ENCODE results near the gene XPA. TPM values are rescaled to one million over a fixed set of nuclear protein-coding genes. Genes with fewer than 3 reads are reported as not detected.
A peak's percentile ranks its signal among the peaks of the same experiment; 100 is the strongest.
"Not testable (repeated sequence)": the region's sequence is repeated elsewhere in the genome, so short reads cannot be mapped to it uniquely, and the experiment has no call there.

The XPA gene
- total RNA-seq: 10 to 100 TPM; 12.6 to 14.4 TPM

- Mint-ChIP-seq H3K36me3 (peaks cover 15% of the 10 kb centered on the region), H3K9me3 (no peaks in the 10 kb centered on the region), H3K4me1 (peaks cover 63% of the 10 kb centered on the region)
These were observed at the start of gene XPA for GRCh38 chr9:97696803-97697601. Gene XPA (minus strand): TSS chr9:97697340. CDS start chr9:97697292, 48 bp downstream.

GRCh38 chr9:97744710-97745708 lies 47.9 kb upstream of the XPA start:
- peaks cover 12% of the 10 kb centered on the region for H3K4me1 Mint-ChIP-seq
- DNase-seq: no peak
- H3K36me3 Mint-ChIP-seq: peaks cover 3% of the 10 kb centered on the region
- H3K4me3 Mint-ChIP-seq: no peak overlapping the region
- H3K9me3 Mint-ChIP-seq: peaks cover 6% of the 10 kb centered on the region
- peaks cover 56% of the 10 kb centered on the region for H3K27me3 Mint-ChIP-seq
- H3K27ac Mint-ChIP-seq: no peak overlapping the region

More at GRCh38 chr9:97696803-97697601, at the start of gene XPA:
- DNase-seq: peak; percentile 99
- Mint-ChIP-seq H3K4me3 (peak within 1 kb of the TSS; percentile 94), H3K27ac (peak within 1 kb of the TSS; percentile 93), H3K27me3 (peaks cover 11% of the 10 kb centered on the region)

DNA sequence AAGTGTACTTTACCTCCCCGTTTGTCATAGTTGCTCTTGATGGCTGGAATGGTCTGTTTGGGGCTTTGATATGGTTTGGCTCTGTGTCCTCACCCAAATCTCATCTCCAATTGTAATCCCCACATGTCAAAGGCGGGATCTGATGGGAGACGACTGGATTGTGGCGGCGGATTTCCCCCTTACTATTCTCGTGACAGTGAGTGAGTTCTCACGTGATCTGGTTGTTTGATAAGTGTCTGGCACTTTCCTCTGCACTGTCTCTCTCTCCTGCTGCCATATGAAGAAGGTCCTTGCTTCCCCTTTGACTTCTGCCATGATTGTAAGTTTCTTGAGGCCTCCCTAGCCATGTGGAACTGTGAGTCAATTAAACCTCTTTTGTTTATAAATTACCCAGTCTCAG lies 46.9 kb upstream of the XPA start:
- Mint-ChIP-seq H3K4me1 (peaks cover 12% of the 10 kb centered on the region), H3K27me3 (peaks cover 63% of the 10 kb centered on the region)
- not testable (repeated sequence) for H3K9me3 Mint-ChIP-seq, H3K27ac Mint-ChIP-seq, H3K4me3 Mint-ChIP-seq, DNase-seq, H3K36me3 Mint-ChIP-seq

GRCh38 chr9:97742545-97742944 lies 45.4 kb upstream of the XPA start:
- H3K36me3 Mint-ChIP-seq: peaks cover 3% of the 10 kb centered on the region

GRCh38 chr9:97741947-97742346 lies 44.8 kb upstream of the XPA start:
- peaks cover 6% of the 10 kb centered on the region for H3K9me3 Mint-ChIP-seq
- H3K27me3 Mint-ChIP-seq: peaks cover 68% of the 10 kb centered on the region
- DNase-seq: no peak
- no peak overlapping the region for H3K27ac Mint-ChIP-seq
- peaks cover 12% of the 10 kb centered on the region for H3K4me1 Mint-ChIP-seq
- peaks cover 3% of the 10 kb centered on the region for H3K36me3 Mint-ChIP-seq
- no peak overlapping the region for H3K4me3 Mint-ChIP-seq

More at GRCh38 chr9:97742545-97742944, 45.4 kb upstream of the XPA start:
- Mint-ChIP-seq H3K4me3 (no peak overlapping the region), H3K4me1 (peaks cover 12% of the 10 kb centered on the region), H3K27ac (no peak overlapping the region), H3K27me3 (peaks cover 71% of the 10 kb centered on the region), H3K9me3 (peaks cover 6% of the 10 kb centered on the region)
- DNase-seq: no peak

- Mint-ChIP-seq H3K4me3 (peak overlapping the region; percentile 63), H3K4me1 (peaks cover 12% of the 10 kb centered on the region), H3K27me3 (peaks cover 68% of the 10 kb centered on the region), H3K27ac (no peak overlapping the region), H3K9me3 (peaks cover 6% of the 10 kb centered on the region), H3K36me3 (peaks cover 3% of the 10 kb centered on the region)
- DNase-seq: peak; percentile 54
These were observed 44.0 kb upstream of the XPA start for GRCh38 chr9:97740848-97741821.

GRCh38 chr9:97737429-97737828 lies 40.3 kb upstream of the XPA start:
- Mint-ChIP-seq H3K4me1 (peaks cover 9% of the 10 kb centered on the region), H3K4me3 (no peak overlapping the region), H3K27me3 (peaks cover 41% of the 10 kb centered on the region), H3K9me3 (peaks cover 4% of the 10 kb centered on the region), H3K27ac (no peak overlapping the region), H3K36me3 (peaks cover 3% of the 10 kb centered on the region)
- no peak for DNase-seq

DNA sequence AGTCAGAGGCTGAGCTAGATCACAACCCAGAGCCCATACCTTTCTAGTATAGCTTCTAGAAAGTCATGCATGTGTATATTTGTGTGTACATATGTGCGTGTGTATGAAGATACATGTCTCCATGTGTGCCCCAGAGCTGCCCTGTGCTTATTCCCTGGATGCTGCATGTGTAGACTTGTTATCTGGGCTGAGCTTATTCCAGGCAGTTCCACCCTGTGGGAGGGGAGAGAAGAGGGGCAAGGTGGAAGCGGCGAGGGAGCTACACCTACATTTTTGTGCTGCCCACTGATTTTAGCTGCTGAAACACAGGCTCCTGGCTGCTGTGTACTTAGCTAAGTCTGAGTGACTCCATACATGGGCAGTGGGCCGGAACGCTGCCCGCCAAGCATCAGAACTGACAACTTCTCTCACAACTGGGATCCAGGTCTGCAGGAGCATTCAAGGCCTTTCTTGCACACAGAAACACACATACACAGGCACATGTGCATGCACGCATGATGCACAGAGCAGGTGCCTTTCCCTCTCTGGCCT lies 38.0 kb upstream of the XPA start:
- DNase-seq: no peak
- no peaks in the 10 kb centered on the region for H3K4me1 Mint-ChIP-seq
- H3K27me3 Mint-ChIP-seq: peaks cover 20% of the 10 kb centered on the region
- H3K27ac Mint-ChIP-seq: no peak overlapping the region
- no peaks in the 10 kb centered on the region for H3K36me3 Mint-ChIP-seq
- no peaks in the 10 kb centered on the region for H3K9me3 Mint-ChIP-seq
- no peak overlapping the region for H3K4me3 Mint-ChIP-seq

DNA sequence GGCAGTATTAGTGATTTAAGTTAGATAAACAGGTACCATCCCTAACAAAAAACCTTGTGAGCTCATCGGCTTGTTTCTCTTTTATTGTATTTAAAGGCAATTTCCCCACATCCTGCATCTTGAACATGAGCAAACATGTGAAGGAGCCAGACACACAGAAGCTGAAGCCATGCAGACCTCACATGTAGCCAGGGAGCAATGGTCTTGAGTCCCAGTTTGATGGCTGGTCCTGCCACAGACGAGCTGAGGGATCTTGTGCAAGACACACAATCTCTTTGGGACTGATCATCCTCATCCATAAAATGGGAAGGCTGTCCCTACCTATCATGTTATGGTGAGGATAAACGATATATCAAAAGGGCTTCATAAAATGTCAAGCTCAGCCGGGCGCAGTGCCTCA lies 29.6 kb upstream of the XPA start:
- H3K27ac Mint-ChIP-seq: no peak overlapping the region
- peaks cover 3% of the 10 kb centered on the region for H3K27me3 Mint-ChIP-seq
- no peak overlapping the region for H3K4me3 Mint-ChIP-seq
- H3K4me1 Mint-ChIP-seq: no peaks in the 10 kb centered on the region
- DNase-seq: no peak
- H3K9me3 Mint-ChIP-seq: no peaks in the 10 kb centered on the region
- no peaks in the 10 kb centered on the region for H3K36me3 Mint-ChIP-seq

DNA sequence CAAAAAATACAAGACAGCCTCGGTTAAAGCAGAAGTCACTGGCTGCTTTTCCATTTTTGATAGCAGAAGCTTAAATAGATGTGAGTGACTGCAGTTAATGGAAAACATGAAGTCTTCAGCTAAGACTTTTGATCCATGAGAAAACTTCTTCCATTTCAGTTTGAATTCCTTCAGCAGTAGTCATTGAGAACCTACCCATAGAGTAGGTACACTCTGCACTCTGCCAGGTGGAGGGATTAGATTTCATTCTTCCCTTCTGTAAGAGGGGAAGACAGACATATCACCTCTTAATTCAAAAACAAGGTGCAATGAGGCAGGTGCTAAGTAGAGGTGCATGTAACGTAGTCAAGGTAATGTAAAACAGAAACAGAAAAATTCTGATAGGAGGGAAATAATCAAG lies 26.7 kb upstream of the XPA start:
- Mint-ChIP-seq H3K4me3 (no peak overlapping the region), H3K9me3 (peaks cover 3% of the 10 kb centered on the region), H3K36me3 (no peaks in the 10 kb centered on the region), H3K27me3 (peaks cover 7% of the 10 kb centered on the region), H3K4me1 (no peaks in the 10 kb centered on the region), H3K27ac (no peak overlapping the region)
- no peak for DNase-seq

- Mint-ChIP-seq H3K9me3 (peaks cover 3% of the 10 kb centered on the region), H3K27me3 (peaks cover 11% of the 10 kb centered on the region), H3K36me3 (no peaks in the 10 kb centered on the region), H3K4me3 (no peak overlapping the region), H3K4me1 (no peaks in the 10 kb centered on the region), H3K27ac (no peak overlapping the region)
- no peak for DNase-seq
These were observed 25.2 kb upstream of the XPA start for GRCh38 chr9:97722331-97722730.

GRCh38 chr9:97721396-97721795 lies 24.3 kb upstream of the XPA start:
- Mint-ChIP-seq H3K9me3 (peaks cover 3% of the 10 kb centered on the region), H3K27ac (no peak overlapping the region), H3K36me3 (no peaks in the 10 kb centered on the region), H3K27me3 (peaks cover 11% of the 10 kb centered on the region), H3K4me3 (no peak overlapping the region), H3K4me1 (no peaks in the 10 kb centered on the region)
- DNase-seq: no peak

- H3K9me3 Mint-ChIP-seq: peaks cover 3% of the 10 kb centered on the region
- H3K36me3 Mint-ChIP-seq: no peaks in the 10 kb centered on the region
- H3K27me3 Mint-ChIP-seq: peaks cover 8% of the 10 kb centered on the region
- H3K27ac Mint-ChIP-seq: no peak overlapping the region
- H3K4me1 Mint-ChIP-seq: peaks cover 19% of the 10 kb centered on the region
- DNase-seq: no peak
- H3K4me3 Mint-ChIP-seq: no peak overlapping the region
These were observed 20.7 kb upstream of the XPA start for GRCh38 chr9:97717866-97718265.

GRCh38 chr9:97714435-97714834 lies 17.3 kb upstream of the XPA start:
- H3K9me3 Mint-ChIP-seq: no peaks in the 10 kb centered on the region
- no peak for DNase-seq
- H3K27ac Mint-ChIP-seq: no peak overlapping the region
- no peak overlapping the region for H3K4me3 Mint-ChIP-seq
- no peaks in the 10 kb centered on the region for H3K36me3 Mint-ChIP-seq
- H3K4me1 Mint-ChIP-seq: peaks cover 28% of the 10 kb centered on the region
- H3K27me3 Mint-ChIP-seq: peaks cover 9% of the 10 kb centered on the region

Data from activated naive CD8-positive, alpha-beta T cell treated with anti-CD3 and anti-CD28 coated beads for 36 hours (primary cell).